LNCaP clone FGC (cell line): ENCODE measurements around the gene SLC39A13.

Experiments
- DNase-seq: peaks from one replicate; pipeline ENCODE4 v3.0.0-alpha.2; 2011; ENCODE audit warnings: low read depth
- H3K4me3 ChIP-seq: 2 replicates; pipeline ENCODE4 v1.5.1; 2011; ENCODE audit warnings: mild to moderate bottlenecking, low read depth, low read length, control low read depth
- TF ChIP-seq, protein P1 (sequence below): IDR thresholded peaks from 2 replicates; pipeline ENCODE4 v1.5.1; 2012; ENCODE audit warnings: mild to moderate bottlenecking; ENCODE audit not compliant: control insufficient read depth, insufficient read depth; ENCODE audit errors: extremely low read depth

The SLC39A13 gene

DNA sequence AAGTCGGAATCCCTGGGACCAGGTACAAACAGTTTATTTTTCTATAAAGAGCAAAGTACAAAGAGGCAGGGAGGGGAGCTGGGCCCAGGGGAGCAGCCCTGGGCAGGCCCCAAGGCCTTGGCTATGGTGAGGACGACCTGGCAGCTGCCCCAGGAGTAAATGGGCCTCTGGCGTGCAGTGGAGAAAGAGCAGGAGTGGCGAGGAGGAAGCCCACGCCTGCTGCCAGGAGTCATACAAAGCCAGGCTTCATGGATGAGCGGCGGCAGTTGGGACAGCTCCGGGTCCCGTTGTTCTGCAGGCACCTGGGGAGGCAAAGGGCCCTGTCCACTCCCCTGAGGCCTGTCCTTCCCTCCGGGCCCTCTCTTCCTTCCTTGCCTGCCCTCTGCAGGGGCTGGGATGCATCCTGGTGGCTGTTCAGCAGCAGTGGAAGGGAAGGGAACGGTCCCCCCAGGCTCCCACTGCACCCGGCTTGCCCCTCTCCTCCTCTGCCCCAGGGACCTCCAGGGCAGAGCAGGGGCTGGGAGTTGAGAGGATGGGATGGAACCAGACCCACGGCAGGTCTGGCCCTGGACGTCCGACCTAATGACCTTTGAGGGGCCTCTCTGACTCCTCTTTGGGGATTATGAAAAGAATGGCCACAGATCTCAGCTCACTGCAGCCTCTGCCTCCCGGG lies 29.5 kb downstream of the SLC39A13 start:
- TF ChIP-seq, protein P1, sequence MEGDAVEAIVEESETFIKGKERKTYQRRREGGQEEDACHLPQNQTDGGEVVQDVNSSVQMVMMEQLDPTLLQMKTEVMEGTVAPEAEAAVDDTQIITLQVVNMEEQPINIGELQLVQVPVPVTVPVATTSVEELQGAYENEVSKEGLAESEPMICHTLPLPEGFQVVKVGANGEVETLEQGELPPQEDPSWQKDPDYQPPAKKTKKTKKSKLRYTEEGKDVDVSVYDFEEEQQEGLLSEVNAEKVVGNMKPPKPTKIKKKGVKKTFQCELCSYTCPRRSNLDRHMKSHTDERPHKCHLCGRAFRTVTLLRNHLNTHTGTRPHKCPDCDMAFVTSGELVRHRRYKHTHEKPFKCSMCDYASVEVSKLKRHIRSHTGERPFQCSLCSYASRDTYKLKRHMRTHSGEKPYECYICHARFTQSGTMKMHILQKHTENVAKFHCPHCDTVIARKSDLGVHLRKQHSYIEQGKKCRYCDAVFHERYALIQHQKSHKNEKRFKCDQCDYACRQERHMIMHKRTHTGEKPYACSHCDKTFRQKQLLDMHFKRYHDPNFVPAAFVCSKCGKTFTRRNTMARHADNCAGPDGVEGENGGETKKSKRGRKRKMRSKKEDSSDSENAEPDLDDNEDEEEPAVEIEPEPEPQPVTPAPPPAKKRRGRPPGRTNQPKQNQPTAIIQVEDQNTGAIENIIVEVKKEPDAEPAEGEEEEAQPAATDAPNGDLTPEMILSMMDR = no peak
- no peak overlapping the region for H3K4me3 ChIP-seq
- DNase-seq = no peak

DNA sequence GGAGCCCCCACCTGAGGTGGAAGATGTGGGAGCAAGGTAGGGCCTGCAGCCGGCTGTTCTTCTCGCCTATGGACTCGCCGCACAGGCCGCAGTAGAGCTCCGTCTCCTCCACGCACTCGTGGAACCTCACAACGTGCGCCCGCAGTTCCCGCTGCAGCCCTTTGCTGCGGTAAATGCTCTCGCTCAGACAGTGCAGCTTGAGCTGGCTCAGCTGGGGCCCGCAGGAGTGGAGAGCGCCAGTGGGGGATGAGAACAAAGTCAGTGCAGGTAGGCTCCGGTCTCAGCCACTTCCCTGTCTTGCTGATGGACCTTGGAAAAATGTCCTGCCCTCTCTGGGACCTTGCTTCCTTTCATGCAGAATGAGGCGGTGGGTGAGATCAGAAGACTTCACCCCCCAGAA lies 30.3 kb downstream of the SLC39A13 start:
- no peak overlapping the region for H3K4me3 ChIP-seq
- TF ChIP-seq, protein P1 = no peak
- DNase-seq = no peak

DNA sequence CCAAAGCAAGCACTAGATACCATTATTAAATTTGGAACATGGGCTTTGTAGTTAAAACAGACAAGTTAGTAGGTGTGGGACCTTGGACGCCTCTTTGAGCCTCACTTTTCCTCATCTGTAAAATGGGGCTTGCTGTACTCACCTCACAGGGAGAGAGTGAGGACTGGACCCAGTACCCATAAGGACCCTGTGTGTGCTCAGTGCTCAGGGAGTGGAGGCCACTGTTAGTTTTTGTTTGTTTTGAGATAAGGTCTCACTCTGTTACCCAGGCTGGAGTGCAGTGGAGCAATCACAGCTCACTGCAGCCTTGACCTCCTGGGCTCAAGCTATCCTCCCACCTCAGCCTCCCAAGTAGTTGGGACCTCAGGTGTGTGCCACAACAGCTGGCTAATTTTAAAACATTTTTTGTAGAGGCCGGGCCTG lies 31.7 kb downstream of the SLC39A13 start:
- H3K4me3 ChIP-seq = no peak overlapping the region
- TF ChIP-seq, protein P1 = no peak
- no peak for DNase-seq

DNA sequence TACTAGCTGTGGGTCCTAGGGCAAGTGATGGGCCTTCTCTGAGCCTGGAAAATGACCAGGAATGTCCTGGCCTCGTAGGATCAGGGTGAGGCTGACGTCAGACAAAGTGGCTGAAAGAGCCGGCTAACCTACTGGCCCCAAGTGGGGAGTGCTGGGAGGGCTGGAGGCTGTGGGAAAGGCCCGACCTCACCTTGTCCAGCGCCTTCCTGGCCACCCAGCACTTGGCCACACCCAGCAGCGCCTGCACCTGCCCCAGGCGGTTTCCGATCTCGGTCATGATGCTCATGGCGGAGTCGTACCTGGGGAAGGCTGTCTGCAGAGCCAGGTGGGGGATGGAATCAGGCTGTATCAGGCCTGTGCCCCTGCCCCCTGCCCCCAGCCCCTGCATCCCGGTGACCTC lies 33.0 kb downstream of the SLC39A13 start:
- no peak overlapping the region for H3K4me3 ChIP-seq
- no peak for DNase-seq
- TF ChIP-seq, protein P1 = no peak

- H3K4me3 ChIP-seq = no peak overlapping the region
- TF ChIP-seq, protein P1 = no peak
- no peak for DNase-seq
Measured at GRCh38 chr11:47442514-47442913, 34.1 kb downstream of the SLC39A13 start.

- DNase-seq = no peak
- no peak overlapping the region for H3K4me3 ChIP-seq
- TF ChIP-seq, protein P1 = no peak
Measured at GRCh38 chr11:47443028-47443700, 34.8 kb downstream of the SLC39A13 start.

DNA sequence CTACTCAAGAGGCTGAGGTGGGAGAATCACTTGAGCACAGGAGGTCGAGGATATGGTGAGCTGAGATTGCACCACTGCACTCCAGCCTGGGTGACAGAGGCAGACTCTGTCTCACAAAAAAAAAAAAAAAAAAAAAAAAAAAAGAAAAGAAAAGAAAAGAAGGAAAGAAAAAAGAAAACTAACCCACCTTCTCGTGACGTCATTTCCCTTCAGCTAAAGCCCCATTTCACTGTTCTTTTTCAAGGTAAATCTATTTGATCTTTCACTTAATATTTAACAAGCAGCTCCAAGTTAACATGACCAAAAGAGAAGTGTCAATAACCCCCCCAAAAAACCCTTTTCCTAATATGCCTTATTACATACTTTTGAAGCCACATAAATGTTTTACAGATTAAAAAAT lies 35.4 kb downstream of the SLC39A13 start:
- TF ChIP-seq, protein P1 = no peak
- no peak for DNase-seq

More for the DNA sequence above, 35.4 kb downstream of the SLC39A13 start:
- no peak overlapping the region for H3K4me3 ChIP-seq
